Measurements from ENCODE around the gene PDZRN3. TPM values are rescaled to one million over a fixed set of nuclear protein-coding genes. Genes with fewer than 3 reads are reported as not detected.

The PDZRN3 gene
- polyA plus RNA-seq, 1 donor: 91.6 TPM

DNA sequence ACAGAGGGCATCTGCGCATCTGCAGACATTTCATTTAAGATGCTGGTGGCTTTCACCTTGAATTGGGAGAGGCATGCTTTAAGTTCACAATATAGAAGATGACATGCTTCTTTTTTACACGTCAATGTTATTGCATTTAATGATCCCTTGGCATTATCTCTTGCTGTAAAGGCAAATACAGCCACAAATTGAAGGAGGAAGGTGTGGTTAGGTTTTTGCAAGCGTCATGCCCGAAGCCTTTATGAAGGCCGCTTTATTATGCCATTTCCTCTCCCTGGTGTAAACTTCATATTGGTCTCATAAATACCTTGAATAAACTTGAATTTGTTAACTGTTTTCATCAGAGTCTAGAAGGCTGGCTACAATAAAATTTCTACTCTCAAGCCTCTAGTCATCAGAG lies 212.7 kb downstream of the PDZRN3 start:
- no peak for DNase-seq

DNA sequence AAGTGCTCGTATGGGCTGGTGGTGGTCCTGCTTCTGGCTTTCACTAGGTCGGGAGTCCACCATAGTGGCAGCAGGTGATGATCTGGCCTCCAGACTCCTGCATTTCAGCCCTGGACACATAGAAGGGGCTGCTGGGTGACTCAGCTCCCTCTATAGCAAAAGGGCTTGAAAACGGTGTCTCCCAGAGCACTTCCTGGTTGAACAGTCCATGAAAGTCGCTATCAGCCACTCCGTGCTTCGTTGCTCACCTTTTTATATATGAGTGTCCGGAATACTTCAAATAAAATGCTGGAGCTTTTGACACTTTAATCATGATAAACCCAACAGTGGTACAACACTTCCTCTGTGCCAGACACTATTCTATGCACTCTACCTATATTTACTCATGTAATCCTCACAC lies 213.2 kb downstream of the PDZRN3 start:
- DNase-seq: no peak

DNA sequence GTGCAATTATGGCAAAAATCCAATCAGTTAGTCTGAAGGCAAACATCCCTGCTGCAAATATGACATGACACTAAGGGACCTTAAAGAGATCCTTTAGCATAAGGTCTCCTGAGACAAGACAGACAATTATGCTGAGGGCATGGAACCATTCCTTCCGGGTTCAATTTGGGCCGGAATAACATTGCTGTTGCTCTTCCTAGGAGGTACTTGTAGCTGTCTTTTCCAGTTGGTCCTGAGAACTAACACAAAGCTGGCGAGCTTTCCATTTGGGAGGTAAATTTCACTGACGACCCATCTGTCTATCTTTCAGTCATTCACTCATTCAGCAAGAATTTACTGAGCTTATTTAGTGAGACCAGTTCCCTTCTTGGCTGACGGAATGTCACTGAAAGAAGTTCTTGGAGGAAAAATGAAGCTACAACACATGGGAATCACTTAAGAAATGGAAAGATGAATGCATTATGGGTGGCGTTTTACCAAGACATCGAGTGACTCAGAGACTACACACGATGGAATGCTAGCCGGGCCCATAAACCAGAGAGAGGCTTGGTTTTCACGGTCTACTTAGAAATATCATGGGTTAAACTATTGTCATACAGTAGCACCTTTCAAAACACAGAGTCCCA lies 215.5 kb downstream of the PDZRN3 start:
- no peak for DNase-seq

- no peak for DNase-seq
Observed at GRCh38 chr3:73408634-73409033, 216.1 kb downstream of the PDZRN3 start.

GRCh38 chr3:73407577-73407976 lies 217.2 kb downstream of the PDZRN3 start:
- DNase-seq: no peak

- DNase-seq: no peak
Observed at GRCh38 chr3:73405853-73406252, 218.9 kb downstream of the PDZRN3 start.

DNA sequence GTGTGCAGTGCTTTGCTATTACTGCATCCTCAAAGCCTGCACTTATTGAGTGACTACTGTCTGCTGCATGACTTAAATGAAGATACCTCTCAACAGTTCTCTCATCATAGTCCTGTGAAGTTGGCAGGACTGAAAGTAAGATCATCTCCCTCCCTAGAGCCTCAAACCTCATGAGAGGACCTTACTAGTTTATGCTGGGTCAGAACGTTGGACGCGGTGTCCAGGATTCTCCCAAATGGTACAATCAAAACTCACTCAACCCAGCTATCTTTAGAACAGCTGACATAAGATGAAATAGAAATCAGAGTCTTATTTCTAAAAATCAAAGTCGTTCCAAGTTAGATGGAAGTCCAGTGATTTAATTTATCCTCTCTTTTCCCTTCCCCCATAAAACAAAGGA lies 219.7 kb downstream of the PDZRN3 start:
- DNase-seq: no peak

- DNase-seq: no peak
Observed at GRCh38 chr3:73404435-73404834, 220.3 kb downstream of the PDZRN3 start.

DNA sequence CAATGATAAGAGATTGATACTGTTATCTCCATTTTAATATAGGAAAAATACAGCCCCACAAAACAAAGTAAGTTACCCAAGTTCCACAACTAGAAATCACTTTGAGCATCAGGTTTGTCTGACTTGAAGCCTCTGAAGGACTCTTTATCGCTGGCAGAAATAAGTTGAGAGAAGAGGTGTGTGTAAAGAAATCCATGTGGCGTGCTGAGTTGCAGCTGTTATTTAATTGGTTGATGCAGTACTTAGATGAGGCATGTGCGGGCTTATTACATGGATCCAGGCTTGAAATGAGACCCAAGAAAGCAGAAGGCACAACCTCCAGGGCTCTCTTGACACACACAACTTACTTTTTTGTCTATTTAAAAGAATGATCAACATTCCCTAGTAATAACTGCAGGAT lies 221.3 kb downstream of the PDZRN3 start:
- DNase-seq: no peak

- DNase-seq: no peak
Observed at GRCh38 chr3:73401616-73402279, 223.0 kb downstream of the PDZRN3 start.

DNA sequence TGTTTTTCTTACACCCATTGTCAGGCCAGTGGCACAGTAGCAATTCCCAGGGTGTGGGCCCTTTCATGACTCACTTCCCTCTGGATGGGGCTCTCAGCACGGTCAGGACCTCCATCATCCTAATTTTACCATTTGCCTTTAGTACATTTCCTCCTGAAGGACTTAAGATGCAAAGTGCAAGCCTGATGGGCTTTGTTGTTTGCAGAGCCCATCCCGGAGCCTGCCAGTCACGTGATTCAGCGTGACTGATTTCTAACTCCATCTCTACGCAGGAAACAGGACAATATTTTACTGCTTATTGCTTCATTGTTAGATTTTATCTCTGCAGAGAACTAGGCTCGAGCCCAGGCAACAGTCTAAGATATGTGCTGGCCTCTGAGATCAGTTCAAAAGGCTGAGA lies 223.7 kb downstream of the PDZRN3 start:
- DNase-seq: no peak

DNA sequence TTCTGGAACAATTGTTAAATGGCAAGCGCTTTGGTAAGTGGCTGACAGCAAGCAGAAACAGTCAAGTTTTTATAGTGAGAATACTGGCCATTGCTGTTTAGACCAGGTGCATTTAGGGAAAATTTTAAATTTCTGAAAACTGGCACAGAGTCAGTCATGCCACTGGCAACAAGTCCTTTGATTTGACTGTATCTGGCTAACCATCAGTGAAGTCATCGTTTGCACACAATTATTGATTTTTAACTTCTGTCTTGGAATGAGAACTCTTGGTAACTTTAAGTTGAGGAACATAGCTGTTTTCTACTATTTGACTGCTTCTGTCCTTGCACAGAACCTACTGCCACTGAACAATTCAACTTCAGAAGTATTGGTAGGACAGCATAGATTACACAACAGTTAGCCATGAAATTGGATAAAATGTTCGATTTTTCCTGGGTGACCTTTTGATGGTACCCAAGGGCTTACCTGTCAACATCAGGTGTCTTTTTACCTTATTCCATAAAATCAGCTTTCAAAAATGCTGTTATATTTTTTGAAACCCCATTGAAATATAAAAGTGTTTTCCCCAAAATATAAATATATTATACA lies 225.0 kb downstream of the PDZRN3 start:
- DNase-seq: no peak

DNA sequence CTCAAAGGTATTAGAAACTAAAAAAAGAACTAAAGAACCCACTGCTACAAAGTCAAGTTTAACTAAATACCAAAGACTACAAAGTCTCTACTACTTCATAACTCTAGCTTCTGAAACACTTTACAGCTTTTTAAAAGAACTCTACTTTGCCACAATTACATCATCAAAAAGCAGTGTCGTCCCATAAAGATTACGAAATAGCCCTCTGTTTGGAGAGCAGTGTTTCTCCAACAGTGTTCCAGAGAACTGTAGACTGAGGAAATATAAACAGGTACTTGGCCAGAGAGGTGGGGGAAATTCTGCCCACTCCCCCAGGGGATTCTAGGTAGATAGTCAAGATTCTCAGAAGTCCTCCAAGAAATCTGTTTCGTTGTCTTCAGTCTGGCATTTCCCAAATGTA lies 225.6 kb downstream of the PDZRN3 start:
- DNase-seq: no peak

DNA sequence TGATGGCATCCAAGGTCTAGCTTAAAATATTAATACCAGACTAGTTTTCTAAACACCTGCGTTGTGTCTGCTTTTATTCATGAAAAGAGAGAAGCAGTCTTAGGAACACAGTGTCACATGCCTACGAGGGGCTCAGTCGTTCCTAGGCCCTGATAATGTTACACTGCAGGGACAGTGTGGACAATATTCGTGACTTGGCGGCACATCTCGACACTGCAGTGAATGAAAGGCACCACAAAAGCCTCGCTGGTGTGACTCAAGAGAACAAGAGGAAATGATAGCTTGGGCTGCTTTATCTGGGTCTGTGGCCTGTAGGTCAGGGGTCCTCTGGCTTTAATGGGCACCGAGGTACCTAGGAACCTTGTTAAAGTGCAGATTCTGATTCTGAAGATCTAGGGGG lies 226.7 kb downstream of the PDZRN3 start:
- DNase-seq: no peak

- DNase-seq: no peak
Observed at GRCh38 chr3:73394240-73394639, 230.5 kb downstream of the PDZRN3 start.

DNA sequence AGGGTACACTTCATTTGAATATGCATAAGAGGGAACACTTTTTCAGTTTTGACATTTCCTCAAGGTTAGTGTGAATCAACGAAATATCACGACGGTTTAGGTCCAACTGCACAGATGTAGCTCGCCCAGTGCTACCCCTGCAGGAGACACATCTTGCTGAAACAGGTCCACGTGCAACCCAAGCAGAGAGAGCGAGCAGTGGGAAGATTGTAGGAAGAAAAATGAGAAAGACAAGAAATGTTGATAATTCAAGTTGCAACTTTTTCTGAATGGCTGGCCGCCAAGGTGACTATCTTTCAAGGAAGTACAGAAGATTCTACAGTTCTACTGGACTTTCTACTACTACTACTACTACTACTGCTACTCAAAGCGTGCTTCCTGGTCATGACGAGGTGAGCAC lies 231.7 kb downstream of the PDZRN3 start:
- DNase-seq: no peak

- no peak for DNase-seq
Observed at GRCh38 chr3:73391984-73392383, 232.8 kb downstream of the PDZRN3 start.

GRCh38 chr3:73389928-73390327 lies 234.8 kb downstream of the PDZRN3 start:
- DNase-seq: no peak

GRCh38 chr3:73389117-73389813 lies 235.5 kb downstream of the PDZRN3 start:
- DNase-seq: no peak

DNA sequence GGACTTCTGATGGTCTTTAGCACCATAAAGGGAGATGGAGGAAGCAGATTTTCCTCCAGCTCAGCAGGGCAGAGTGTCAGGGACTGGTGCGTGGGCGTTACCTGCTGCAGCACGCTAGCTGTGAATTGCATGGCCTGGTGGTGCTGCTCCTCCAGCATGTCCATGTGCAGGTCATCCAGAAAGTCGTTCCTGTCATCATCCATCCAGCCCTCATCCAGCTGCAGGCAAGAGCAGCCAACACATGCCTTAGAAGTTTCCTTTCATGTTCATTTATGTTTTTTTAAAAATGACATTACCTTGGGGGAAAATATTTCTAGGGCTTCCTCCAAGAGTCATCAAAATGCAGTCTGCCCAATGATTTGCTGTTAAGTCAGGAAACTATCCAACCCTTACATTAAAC lies 239.2 kb downstream of the PDZRN3 start:
- peak; percentile 61 for DNase-seq

- DNase-seq: no peak
Observed at GRCh38 chr3:73384091-73384906, 240.4 kb downstream of the PDZRN3 start.

DNA sequence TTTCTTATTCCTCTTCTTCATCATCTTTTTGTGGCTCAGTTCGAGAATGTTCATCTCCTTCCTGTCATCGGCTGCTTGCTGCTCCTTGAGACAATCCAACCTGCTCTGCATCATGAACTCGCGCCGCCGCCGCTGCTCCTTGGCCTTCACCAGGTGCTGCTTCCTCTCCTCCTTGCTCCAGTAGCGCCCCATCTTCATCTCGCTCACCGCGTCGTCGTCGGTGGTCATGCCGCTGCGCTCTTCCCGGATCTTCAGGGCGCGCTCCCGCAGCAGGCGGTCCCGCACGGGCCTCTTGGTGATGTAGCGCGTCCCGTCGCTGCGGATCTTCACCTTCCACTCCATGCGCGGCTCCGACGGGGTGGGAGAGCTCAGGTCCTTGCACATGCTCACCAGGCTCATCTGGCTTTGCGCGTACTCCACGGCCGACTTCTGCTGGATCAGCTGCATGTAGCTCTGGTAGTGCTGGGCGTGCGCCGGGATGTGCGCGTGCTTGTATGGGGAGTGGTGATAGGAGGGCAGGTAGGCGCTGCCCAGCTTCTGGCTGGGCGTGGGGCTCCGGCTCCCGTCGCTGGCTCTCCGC lies 241.2 kb downstream of the PDZRN3 start:
- DNase-seq: no peak
